ENCODE measurements around the gene TMC4.

TMC4 gene

DNA sequence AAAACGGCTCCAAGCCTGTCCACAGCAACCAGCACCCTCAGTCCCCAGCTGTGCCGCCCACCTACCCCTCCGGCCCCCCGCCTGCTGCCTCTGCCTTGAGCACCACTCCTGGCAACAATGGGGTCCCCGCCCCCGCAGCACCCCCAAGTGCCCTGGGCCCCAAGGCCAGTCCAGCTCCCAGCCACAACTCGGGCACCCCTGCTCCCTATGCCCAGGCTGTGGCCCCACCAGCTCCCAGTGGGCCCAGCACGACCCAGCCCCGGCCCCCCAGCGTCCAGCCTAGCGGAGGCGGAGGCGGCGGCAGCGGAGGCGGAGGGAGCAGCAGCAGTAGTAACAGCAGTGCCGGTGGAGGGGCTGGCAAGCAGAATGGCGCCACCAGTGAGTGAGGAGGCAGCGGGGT is 24.8 kb downstream of the TMC4 start:
- Mint-ChIP-seq H3K27me3 (ENCODE audit: low read depth, poor library complexity) (peaks cover 3% of the 10 kb centered on the region), H3K27ac (no peak overlapping the region), H3K9me3 (no peaks in the 10 kb centered on the region), H3K4me3 (no peak overlapping the region), H3K36me3 (ENCODE audit: low read depth) (peaks cover 55% of the 10 kb centered on the region), H3K4me1 (no peaks in the 10 kb centered on the region)
- DNase-seq = no peak
- TF ChIP-seq, protein P1, sequence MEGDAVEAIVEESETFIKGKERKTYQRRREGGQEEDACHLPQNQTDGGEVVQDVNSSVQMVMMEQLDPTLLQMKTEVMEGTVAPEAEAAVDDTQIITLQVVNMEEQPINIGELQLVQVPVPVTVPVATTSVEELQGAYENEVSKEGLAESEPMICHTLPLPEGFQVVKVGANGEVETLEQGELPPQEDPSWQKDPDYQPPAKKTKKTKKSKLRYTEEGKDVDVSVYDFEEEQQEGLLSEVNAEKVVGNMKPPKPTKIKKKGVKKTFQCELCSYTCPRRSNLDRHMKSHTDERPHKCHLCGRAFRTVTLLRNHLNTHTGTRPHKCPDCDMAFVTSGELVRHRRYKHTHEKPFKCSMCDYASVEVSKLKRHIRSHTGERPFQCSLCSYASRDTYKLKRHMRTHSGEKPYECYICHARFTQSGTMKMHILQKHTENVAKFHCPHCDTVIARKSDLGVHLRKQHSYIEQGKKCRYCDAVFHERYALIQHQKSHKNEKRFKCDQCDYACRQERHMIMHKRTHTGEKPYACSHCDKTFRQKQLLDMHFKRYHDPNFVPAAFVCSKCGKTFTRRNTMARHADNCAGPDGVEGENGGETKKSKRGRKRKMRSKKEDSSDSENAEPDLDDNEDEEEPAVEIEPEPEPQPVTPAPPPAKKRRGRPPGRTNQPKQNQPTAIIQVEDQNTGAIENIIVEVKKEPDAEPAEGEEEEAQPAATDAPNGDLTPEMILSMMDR (IDR thresholded peaks at IDR 0.05) = no peak

DNA sequence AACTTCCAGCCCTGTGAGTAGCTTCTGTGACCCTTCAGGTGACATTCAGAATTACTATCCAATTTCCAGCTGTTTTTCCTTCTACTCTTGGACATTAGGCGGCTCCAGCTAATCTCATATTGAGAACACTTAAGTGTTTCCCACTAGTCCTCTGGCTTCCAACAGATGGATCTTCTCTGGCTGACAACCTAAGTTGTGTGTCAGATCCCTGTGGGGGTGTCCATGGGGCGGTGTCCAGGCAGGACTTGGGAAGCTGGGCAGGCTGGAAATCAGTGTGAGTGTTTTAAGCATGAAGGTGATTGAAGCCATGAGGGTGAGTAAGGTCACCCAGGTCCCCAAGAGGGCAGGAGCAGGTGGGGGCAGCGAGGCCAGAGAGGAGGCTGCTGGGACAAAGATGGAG is 25.3 kb downstream of the TMC4 start:
- no peak overlapping the region for H3K27ac Mint-ChIP-seq

DNA sequence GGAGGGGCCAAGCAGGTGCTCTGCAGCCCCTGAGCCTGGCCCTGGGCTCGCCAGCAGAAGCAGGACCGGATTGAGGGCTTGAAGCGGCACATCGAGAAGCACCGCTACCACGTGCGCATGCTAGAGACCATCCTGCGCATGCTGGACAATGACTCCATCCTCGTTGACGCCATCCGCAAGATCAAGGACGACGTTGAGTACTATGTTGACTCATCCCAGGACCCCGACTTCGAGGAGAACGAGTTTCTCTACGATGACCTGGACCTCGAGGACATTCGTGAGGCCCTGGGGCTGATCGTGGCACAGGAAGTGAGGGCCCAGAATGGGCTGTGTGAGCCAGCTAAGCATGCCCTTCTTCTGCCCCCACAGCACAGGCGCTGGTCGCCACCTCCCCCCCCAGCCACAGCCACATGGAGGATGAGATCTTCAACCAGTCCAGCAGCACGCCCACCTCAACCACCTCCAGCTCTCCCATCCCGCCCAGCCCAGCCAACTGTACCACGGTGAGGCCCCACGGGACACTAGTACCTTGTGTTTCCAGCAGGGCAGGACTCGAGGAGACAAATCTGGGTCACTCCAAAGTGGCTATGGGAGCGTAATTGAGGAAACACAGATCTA is 27.3 kb downstream of the TMC4 start:
- H3K27me3 Mint-ChIP-seq (ENCODE audit: low read depth, poor library complexity) = peaks cover 3% of the 10 kb centered on the region
- TF ChIP-seq, protein P1 (IDR thresholded peaks at IDR 0.05) = no peak
- H3K4me1 Mint-ChIP-seq = peaks cover 12% of the 10 kb centered on the region
- H3K4me3 Mint-ChIP-seq = no peak overlapping the region
- H3K27ac Mint-ChIP-seq = peak overlapping the region; percentile 32
- peaks cover 64% of the 10 kb centered on the region for H3K36me3 Mint-ChIP-seq (ENCODE audit: low read depth)
- DNase-seq = no peak
- no peaks in the 10 kb centered on the region for H3K9me3 Mint-ChIP-seq

More for the DNA sequence above, 25.3 kb downstream of the TMC4 start:
- TF ChIP-seq, protein P1 (IDR thresholded peaks at IDR 0.05) = no peak
- Mint-ChIP-seq H3K4me1 (no peaks in the 10 kb centered on the region), H3K36me3 (ENCODE audit: low read depth) (peaks cover 59% of the 10 kb centered on the region), H3K4me3 (no peak overlapping the region), H3K9me3 (no peaks in the 10 kb centered on the region), H3K27me3 (ENCODE audit: low read depth, poor library complexity) (peaks cover 3% of the 10 kb centered on the region)
- no peak for DNase-seq

DNA sequence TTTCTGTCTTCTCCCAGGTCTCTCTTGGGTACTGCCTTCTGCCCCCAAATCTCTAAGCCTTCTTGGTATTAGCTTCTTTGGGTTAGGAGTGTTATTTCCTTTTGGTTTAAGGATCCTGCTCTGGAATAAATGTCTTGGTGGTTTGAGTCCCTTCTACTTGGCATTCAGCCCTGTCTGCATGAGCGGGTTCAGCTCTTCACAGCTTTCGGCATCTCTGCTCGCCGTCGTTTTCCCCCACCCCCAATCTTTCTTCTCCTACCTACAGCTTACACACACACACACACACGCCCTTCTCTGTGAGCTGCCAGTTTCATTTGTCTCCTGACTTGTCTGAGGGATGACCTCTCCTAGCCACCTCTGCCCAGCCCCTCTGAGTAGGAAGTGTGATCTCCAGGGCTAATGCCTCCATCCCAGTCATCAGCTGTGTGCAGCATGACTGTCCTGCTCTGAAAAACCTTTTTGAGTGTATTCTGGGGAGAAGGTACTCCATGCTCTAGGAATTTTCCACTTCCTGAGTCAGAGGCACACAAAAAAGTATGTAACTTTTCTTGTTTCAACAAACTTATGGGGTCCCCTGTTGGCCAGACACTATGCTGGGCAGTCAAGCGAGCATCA is 30.7 kb downstream of the TMC4 start:
- Mint-ChIP-seq H3K4me3 (no peak overlapping the region), H3K27me3 (ENCODE audit: low read depth, poor library complexity) (no peaks in the 10 kb centered on the region)

DNA sequence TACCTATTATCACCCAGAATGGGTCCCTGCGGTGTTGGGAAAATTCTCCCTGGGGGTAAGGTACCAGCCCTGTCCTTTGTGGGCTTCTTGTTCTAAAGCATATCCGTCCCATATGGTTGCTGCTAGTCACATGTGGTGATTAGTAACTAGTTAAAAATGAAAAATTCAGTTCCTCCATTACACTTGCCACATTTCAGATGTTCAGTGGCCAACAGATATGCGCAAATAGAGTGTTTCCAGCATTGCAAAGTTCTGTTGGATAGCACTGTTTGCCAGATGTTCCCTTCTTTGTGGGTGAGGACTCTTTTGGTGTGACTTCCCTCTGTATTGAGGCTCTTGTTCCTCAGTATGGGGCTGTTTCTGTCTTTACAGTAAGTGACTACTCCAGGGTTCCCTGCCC is 31.6 kb downstream of the TMC4 start:
- no peak overlapping the region for H3K4me3 Mint-ChIP-seq
- no peak for DNase-seq
- no peak overlapping the region for H3K27ac Mint-ChIP-seq

More for the DNA sequence above, 30.7 kb downstream of the TMC4 start:
- Mint-ChIP-seq H3K4me1 (peaks cover 34% of the 10 kb centered on the region), H3K9me3 (no peaks in the 10 kb centered on the region), H3K36me3 (ENCODE audit: low read depth) (peaks cover 51% of the 10 kb centered on the region), H3K27ac (peak overlapping the region; percentile 91)
- DNase-seq = no peak
- TF ChIP-seq, protein P1 (IDR thresholded peaks at IDR 0.05) = no peak

More for the DNA sequence above, 31.6 kb downstream of the TMC4 start:
- Mint-ChIP-seq H3K36me3 (ENCODE audit: low read depth) (peaks cover 44% of the 10 kb centered on the region), H3K9me3 (no peaks in the 10 kb centered on the region), H3K4me1 (peaks cover 40% of the 10 kb centered on the region), H3K27me3 (ENCODE audit: low read depth, poor library complexity) (no peaks in the 10 kb centered on the region)
- TF ChIP-seq, protein P1 (IDR thresholded peaks at IDR 0.05) = no peak
